LNCAP (cell line): ENCODE measurements around the gene ZNF574.

Source experiments
- TF ChIP-seq, protein P1 (sequence below): fragments of 450-650 bp; IDR thresholded peaks from 2 replicates; pipeline ENCODE4 v1.5.1; 2017; ENCODE audit warnings: mild to moderate bottlenecking

The ZNF574 gene

DNA sequence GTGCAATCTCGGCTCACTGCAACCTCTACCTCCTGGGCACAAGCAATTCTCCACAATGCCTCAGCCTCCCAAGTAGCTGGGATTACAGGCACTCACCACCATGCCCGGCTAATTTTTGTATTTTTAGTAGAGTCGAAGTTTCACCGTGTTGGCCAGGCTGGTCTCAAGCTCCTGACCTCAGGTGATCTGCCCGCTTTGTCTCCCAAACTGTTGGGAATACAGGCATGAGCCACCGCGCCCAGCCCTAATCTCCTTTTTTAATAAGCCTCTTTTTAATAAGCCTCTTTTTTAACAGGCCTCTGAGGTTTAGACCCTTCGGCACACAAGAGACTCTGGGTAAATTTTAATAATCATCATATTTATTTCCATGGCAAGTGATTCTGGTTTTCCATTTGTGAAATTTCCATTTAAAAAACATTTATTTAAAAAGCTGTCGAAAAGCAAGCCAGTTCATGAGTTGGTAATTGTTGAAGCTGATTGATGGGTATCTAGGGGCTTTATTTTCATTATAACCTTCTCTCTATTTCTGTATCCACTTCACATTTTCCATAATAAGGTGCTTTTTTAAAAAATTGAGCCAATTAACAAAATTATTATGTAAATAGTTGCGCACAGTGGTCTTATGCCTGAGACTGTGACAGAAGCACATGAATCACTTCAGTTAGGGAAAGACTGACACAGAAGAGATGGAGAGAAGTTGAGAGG, 44.5 kb downstream of the ZNF574 start:
- TF ChIP-seq, protein P1, sequence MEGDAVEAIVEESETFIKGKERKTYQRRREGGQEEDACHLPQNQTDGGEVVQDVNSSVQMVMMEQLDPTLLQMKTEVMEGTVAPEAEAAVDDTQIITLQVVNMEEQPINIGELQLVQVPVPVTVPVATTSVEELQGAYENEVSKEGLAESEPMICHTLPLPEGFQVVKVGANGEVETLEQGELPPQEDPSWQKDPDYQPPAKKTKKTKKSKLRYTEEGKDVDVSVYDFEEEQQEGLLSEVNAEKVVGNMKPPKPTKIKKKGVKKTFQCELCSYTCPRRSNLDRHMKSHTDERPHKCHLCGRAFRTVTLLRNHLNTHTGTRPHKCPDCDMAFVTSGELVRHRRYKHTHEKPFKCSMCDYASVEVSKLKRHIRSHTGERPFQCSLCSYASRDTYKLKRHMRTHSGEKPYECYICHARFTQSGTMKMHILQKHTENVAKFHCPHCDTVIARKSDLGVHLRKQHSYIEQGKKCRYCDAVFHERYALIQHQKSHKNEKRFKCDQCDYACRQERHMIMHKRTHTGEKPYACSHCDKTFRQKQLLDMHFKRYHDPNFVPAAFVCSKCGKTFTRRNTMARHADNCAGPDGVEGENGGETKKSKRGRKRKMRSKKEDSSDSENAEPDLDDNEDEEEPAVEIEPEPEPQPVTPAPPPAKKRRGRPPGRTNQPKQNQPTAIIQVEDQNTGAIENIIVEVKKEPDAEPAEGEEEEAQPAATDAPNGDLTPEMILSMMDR: no peak

DNA sequence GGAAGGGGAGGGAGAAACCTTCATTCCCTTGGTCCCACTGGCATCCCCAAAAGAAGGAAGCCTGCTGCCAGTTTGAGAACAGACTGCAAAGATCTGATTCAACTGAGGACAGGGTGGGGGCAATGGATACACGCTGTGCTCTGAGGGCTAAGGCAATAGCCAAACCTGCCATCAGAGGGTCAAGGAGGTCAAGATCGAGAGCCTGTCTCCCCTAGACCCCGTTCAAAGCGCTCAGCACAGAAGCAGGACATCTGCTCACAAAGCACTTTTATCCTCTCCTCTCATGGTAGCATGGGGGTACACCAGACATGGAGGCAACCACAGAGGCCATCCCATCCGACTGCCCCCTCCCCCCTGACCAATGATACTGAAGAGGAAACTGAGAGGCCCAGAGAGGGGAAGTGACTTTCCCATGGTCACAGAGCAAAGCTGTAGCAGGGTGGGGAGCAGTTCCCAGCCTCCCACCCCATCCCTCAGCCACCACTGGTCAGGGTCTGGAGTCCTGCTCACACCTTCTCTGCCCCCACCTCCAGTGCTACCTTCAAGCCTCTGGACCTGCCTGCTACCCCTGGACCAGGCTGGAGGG, 45.2 kb downstream of the ZNF574 start:
- TF ChIP-seq, protein P1: no peak

- TF ChIP-seq, protein P1: no peak
Observed at GRCh38 chr19:42121656-42122069, 45.7 kb downstream of the ZNF574 start.

DNA sequence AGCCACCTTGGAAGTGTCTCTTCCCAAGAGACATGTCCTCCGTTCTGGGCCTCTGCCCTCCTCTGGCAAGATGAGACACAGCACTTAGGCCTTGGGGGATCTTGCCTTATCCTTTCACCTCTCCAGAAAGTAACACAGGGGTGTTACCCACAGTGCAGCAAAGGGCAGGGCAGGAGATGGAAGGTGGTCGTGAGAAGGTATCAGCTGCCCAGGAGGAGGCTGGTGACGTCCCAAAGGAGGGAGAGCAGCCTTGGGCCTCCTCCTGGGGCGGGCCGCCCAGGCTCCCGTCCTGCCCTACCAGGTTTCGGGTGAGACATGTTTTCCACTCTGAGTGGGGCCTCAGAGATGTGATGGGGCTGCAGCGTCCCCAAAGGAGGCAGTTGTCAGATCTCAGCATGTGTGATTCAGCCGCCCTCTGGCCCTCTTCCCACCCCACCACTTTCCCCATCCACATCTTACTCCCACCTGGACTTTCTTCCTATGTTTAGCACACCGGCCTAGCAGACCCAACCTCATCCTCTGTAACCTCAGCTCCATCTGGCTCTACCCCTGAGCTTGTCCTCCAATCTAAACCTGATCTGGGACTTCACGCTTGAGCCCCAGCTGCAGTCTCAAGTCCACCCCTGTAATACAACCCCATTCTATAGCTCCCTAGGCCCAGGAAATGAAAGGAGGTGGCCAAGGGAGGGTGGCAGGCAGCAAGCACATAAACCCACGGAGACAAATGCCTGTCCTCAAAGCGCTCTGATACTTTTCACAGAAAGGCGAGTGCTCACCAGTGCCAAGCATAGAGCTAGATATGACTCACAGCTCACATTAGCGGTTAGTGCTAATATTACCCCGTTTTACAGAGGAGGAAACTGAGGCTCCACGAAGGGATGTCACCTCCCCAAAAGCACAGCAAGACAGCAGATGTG, 47.0 kb downstream of the ZNF574 start:
- TF ChIP-seq, protein P1: no peak

GRCh38 chr19:42123765-42124164, 47.8 kb downstream of the ZNF574 start:
- TF ChIP-seq, protein P1: no peak

DNA sequence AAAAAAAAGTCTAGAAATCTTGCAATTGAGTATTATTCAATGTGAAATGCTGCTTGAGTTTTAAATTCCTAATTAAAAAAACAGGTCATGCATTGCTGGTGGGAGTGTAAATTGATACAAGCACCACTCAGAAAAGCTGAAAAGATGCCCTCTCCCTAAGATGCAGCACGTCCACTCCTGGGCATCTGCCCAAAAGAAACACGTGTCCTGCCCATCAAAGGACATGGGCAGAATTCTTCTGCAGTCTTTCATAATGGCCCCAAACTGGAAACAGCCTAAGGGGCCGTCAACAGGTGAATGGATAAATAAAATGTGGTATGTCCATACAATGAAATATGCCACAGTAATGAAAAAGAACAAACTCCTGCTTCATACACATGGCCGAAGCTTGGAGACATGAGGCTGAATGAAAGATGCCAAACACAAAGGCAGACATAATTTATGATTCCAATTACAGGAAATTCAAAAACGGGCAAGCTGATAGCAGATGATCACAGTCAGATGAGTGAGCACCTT, 48.5 kb downstream of the ZNF574 start:
- TF ChIP-seq, protein P1: no peak

DNA sequence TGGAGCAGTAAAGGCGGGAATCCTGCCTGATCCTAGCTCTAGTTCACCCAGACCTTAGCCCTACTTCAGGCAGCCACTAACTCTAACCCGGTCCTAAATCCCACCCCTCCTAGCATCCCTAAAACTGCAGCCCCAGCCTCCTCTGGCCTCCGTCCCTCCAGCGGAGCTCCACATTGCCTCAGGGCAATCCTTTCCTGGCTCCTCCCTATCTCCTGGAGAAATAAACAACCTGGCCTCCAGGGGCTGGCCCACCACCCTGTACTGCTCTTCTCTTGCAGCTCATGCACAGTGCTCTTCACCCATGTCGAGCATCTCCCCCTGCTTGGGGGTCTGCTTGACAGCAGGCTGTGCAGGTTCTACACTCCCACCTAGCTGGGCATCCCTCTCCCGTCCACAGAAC, 49.6 kb downstream of the ZNF574 start:
- TF ChIP-seq, protein P1: no peak
